Panc1 (cell line): ENCODE results near the gene PRR22. TPM values are rescaled to one million over a fixed set of nuclear protein-coding genes. Genes with fewer than 3 reads are reported as not detected.
"Not testable (repeated sequence)": the region's sequence is repeated elsewhere in the genome, so short reads cannot be mapped to it uniquely, and the experiment has no call there.

Experiments used
- ATAC-seq: fragments of 200-7000 bp; cut with Tn5 transposase; 2 replicates; pipeline ENCODE4 v1.9.1; 2020; ENCODE audit warnings: mild to moderate bottlenecking, moderate library complexity
- BruUV-seq: library from RNA; stranded (reverse); fragments of 400-500 nt; replicated peaks from 2 replicates; lab custom pipeline; 2021; lab: Mats Ljungman, UMichigan
- CTCF ChIA-PET: fragments of 300-600 bp; sonication (Branson Sonifier 250); formaldehyde crosslinking; loops from one replicate; lab custom pipeline; 2022; ENCODE audit warnings: antibody characterized with exemption; lab: Charles Lee
- POLR2A ChIA-PET: fragments of 300-600 bp; sonication (Branson Sonifier 250); formaldehyde crosslinking; loops from one replicate; lab custom pipeline; 2022; ENCODE audit warnings: antibody characterized with exemption; lab: Charles Lee
- DNase-seq: peaks from one replicate; pipeline ENCODE4 v3.0.0-alpha.2; 2010; ENCODE audit warnings: low read depth, low spot score
- H3K27ac ChIP-seq: 2 replicates; pipeline ENCODE4 v1.5.1; 2011; ENCODE audit warnings: mild to moderate bottlenecking, low read length, inconsistent platforms
- H3K27me3 ChIP-seq: fragments of 200-500 bp; sonication (Bioruptor generic); 2 replicates; pipeline ENCODE4 v1.6.0; 2014; ENCODE audit warnings: low read length, inconsistent platforms; ENCODE audit not compliant: control insufficient read depth, insufficient read depth
- H3K36me3 ChIP-seq: fragments of 200-500 bp; sonication (Bioruptor generic); 2 replicates; pipeline ENCODE4 v1.5.1; 2014; ENCODE audit warnings: inconsistent platforms, mild to moderate bottlenecking, low read length, moderate library complexity; ENCODE audit not compliant: control insufficient read depth, insufficient read depth
- H3K4me1 ChIP-seq: 2 replicates; pipeline ENCODE4 v1.5.1; 2011; ENCODE audit warnings: inconsistent platforms, mild to moderate bottlenecking, low read length, moderate library complexity; ENCODE audit not compliant: control insufficient read depth, insufficient read depth
- H3K4me3 ChIP-seq, 2 experiments: 2 replicates each; pipeline ENCODE4 v1.5.1; 2011 to 2012; ENCODE audit warnings: low read depth in 2 of 2, low read length in 2 of 2, mild to moderate bottlenecking in 2 of 2, inconsistent platforms in 1 of 2, moderate library complexity in 1 of 2
- H3K9me3 ChIP-seq: fragments of 200-500 bp; sonication (Bioruptor generic); 2 replicates; pipeline ENCODE4 v1.5.1; 2014; ENCODE audit warnings: low read depth, mild to moderate bottlenecking, inconsistent platforms, low read length, moderate library complexity; ENCODE audit not compliant: control insufficient read depth, insufficient read depth
- CTCF ChIP-seq: fragments of 450-650 bp; IDR thresholded peaks from 2 replicates; pipeline ENCODE4 v1.5.1; 2017; ENCODE audit warnings: mild to moderate bottlenecking
- POLR2AphosphoS5 ChIP-seq: IDR thresholded peaks from 2 replicates; pipeline ENCODE4 v1.6.1; 2012; ENCODE audit warnings: mild to moderate bottlenecking, low read depth, low read length, moderate library complexity
- REST ChIP-seq, 2 experiments: IDR thresholded peaks; 2 replicates each; pipeline ENCODE4 v1.6.1; 2011 to 2012; ENCODE audit warnings: low read depth in 2 of 2, control low read depth in 1 of 2, low read length in 1 of 2, mild to moderate bottlenecking in 1 of 2, moderate library complexity in 1 of 2; ENCODE audit not compliant: insufficient read depth in 1 of 2
- SIN3A ChIP-seq: IDR thresholded peaks from 2 replicates; pipeline ENCODE4 v1.6.1; 2012; ENCODE audit warnings: low read depth, mild to moderate bottlenecking, low read length, moderate library complexity, borderline replicate concordance; ENCODE audit not compliant: insufficient read depth
- TCF7L2 ChIP-seq: IDR thresholded peaks from 2 replicates; pipeline ENCODE4 v1.6.1; 2011; ENCODE audit warnings: mild to moderate bottlenecking, low read depth, low read length, inconsistent platforms
- in situ Hi-C: cut with HindIII; loops from 2 replicates; pipeline ENCODE4 v1.10.0; 2016; ENCODE audit warnings: low sequenced_read_pairs, low pct_unique_long_range_greater_than_20kb
- intact Hi-C: fragments of 100-400 bp; cut with micrococcal nuclease; formaldehyde crosslinking; loops from one replicate; pipeline ENCODE4 v1.10.0; 2022; ENCODE audit not compliant: unreplicated experiment
- total RNA-seq: library from RNA; stranded (reverse); gene quantifications from one replicate; pipeline ENCODE4 v1.2.1, GENCODE V29; 2021; ENCODE audit not compliant: unreplicated experiment

Gene PRR22
- total RNA-seq, 1 experiment from 2014 or later, result 5.9 TPM

GRCh38 chr19:5782945-5783919 lies 1.3 kb downstream of the PRR22 start:
- intact Hi-C loops (no loop called here), in situ Hi-C loops (no loop called here)
- H3K4me3 ChIP-seq, result no peak overlapping the region
- H3K36me3 ChIP-seq, result 0 out of 2 replicates have a peak, but pooled peaks cover 2% of the 10 kb centered on the region
- H3K9me3 ChIP-seq, result no peaks in the 10 kb centered on the region
- ChIA-PET POLR2A (interaction anchor here (0.6 kb wide), 1 partner anchor 74 kb away, joined by 3 read pairs; no protein-coding TSS in a partner anchor), CTCF (no interaction called here)
- BruUV-seq, result no TSS peak
- no peak for DNase-seq
- H3K27ac ChIP-seq, result no peak overlapping the region
- TF ChIP-seq CTCF (no peak), REST (IDR thresholded peaks at IDR 0.05; ENCODE audit: insufficient read depth in 1 of 2, low read depth in 2 of 2, low read length in 1 of 2) (no peak), SIN3A (no peak), TCF7L2 (no peak), POLR2AphosphoS5 (no peak)
- 0 out of 2 replicates have a peak, but pooled peaks have one; percentile 36 for ATAC-seq
- H3K27me3 ChIP-seq, result no peaks in the 10 kb centered on the region
- no peaks in the 10 kb centered on the region for H3K4me1 ChIP-seq

- DNase-seq (no peak), ATAC-seq (peak; percentile 43)
- no peak overlapping the region for H3K27ac ChIP-seq
- ChIA-PET POLR2A (no interaction called here), CTCF (no interaction called here)
- no peaks in the 10 kb centered on the region for H3K27me3 ChIP-seq
- 0 out of 2 replicates have a peak, but pooled peaks cover 2% of the 10 kb centered on the region for H3K36me3 ChIP-seq
- no peaks in the 10 kb centered on the region for H3K9me3 ChIP-seq
- in situ Hi-C loops (no loop called here), intact Hi-C loops (no loop called here)
- no TSS peak for BruUV-seq
- no peak overlapping the region for H3K4me3 ChIP-seq
- TF ChIP-seq POLR2AphosphoS5 (no peak; the same call in 1 of the 2 replicates), TCF7L2 (no peak), CTCF (no peak), REST (IDR thresholded peaks at IDR 0.05; ENCODE audit: insufficient read depth in 1 of 2, low read depth in 2 of 2, low read length in 1 of 2) (no peak), SIN3A (no peak)
- no peaks in the 10 kb centered on the region for H3K4me1 ChIP-seq
Measured at GRCh38 chr19:5782322-5782721, 2.2 kb downstream of the PRR22 start.

GRCh38 chr19:5780916-5781315 lies 3.6 kb downstream of the PRR22 start:
- H3K4me3 ChIP-seq, in situ Hi-C loops, H3K27ac ChIP-seq, intact Hi-C loops, CTCF ChIA-PET, DNase-seq, H3K4me1 ChIP-seq, BruUV-seq, POLR2A ChIA-PET, ATAC-seq, H3K9me3 ChIP-seq, H3K36me3 ChIP-seq, H3K27me3 ChIP-seq: not testable (repeated sequence)
